ENCODE data around the gene IDI2. TPM values are rescaled to one million over a fixed set of nuclear protein-coding genes. Genes with fewer than 3 reads are reported as not detected.

The IDI2 gene
- polyA plus RNA-seq, 1 donor (not counting 4 experiments of a cell fraction or from before 2014, with no cell fraction given): not detected

- no peak for FAIRE-seq
- Histone ChIP-seq H3K27me3 (ENCODE audit: control insufficient read depth, extremely low read depth, insufficient read depth, low read length) (no peaks in the 10 kb centered on the region), H3K9me1 (ENCODE audit: control insufficient read depth, extremely low read depth, insufficient read depth, low read length) (no peaks in the 10 kb centered on the region), H3K9ac (ENCODE audit: control insufficient read depth, extremely low read depth, insufficient read depth, low read length) (no peak overlapping the region), H3K4me2 (ENCODE audit: control insufficient read depth, extremely low read depth, insufficient read depth, low read depth, low read length) (no peak overlapping the region), H4K20me1 (ENCODE audit: control insufficient read depth, extremely low read depth, insufficient read depth, low read length) (peaks cover 13% of the 10 kb centered on the region), H3K79me2 (ENCODE audit: control insufficient read depth, insufficient read depth, low read length) (peaks cover 78% of the 10 kb centered on the region), H2AFZ (ENCODE audit: control insufficient read depth, low read length) (no peak overlapping the region), H3K36me3 (ENCODE audit: control insufficient read depth in 2 of 2, extremely low read depth in 1 of 2, insufficient read depth in 2 of 2, low read length in 2 of 2) (peaks cover 43 to 77% of the 10 kb centered on the region in 2 experiments), H3K4me1 (ENCODE audit: control insufficient read depth, extremely low read depth, insufficient read depth, low read length) (no peaks in the 10 kb centered on the region), H3K9me3 (ENCODE audit: control insufficient read depth, low read depth, low read length) (no peaks in the 10 kb centered on the region), H3K27ac (ENCODE audit: control insufficient read depth, insufficient read depth, low read length) (no peak overlapping the region), H3K4me3 (ENCODE audit: control insufficient read depth in 2 of 3, extremely low read depth in 1 of 3, insufficient read depth in 2 of 3, low read depth in 1 of 3, low read length in 3 of 3) (no peak overlapping the region)
- no peak for TF ChIP-seq EZH2 (IDR thresholded peaks at IDR 0.05; ENCODE audit: low read length)
- no peak for TF ChIP-seq CTCF (optimal IDR thresholded peaks at IDR 0.05 in 1 of 3, IDR thresholded peaks at IDR 0.05 in 1 of 3, conservative IDR thresholded peaks at IDR 0.05 in 1 of 3; ENCODE audit: extremely low read depth in 1 of 3, insufficient read depth in 2 of 3, low read length in 3 of 3)
- dilution Hi-C loops (cut with MboI; ENCODE audit: extremely low pct_ligation_motif_present, low sequenced_read_pairs): no loop called here
- DNase-seq (ENCODE audit: low read depth, low spot score): no peak
Observed at GRCh38 chr10:997266-998022, 28.2 kb downstream of the IDI2 start.

GRCh38 chr10:996031-996430, 29.6 kb downstream of the IDI2 start:
- Histone ChIP-seq H3K79me2 (ENCODE audit: control insufficient read depth, insufficient read depth, low read length) (peaks cover 76% of the 10 kb centered on the region), H3K4me1 (ENCODE audit: control insufficient read depth, extremely low read depth, insufficient read depth, low read length) (no peaks in the 10 kb centered on the region), H3K4me3 (ENCODE audit: control insufficient read depth in 2 of 3, extremely low read depth in 1 of 3, insufficient read depth in 2 of 3, low read depth in 1 of 3, low read length in 3 of 3) (no peak overlapping the region), H3K27me3 (ENCODE audit: control insufficient read depth, extremely low read depth, insufficient read depth, low read length) (no peaks in the 10 kb centered on the region), H3K9ac (ENCODE audit: control insufficient read depth, extremely low read depth, insufficient read depth, low read length) (no peak overlapping the region), H4K20me1 (ENCODE audit: control insufficient read depth, extremely low read depth, insufficient read depth, low read length) (peaks cover 17% of the 10 kb centered on the region), H3K27ac (ENCODE audit: control insufficient read depth, insufficient read depth, low read length) (no peak overlapping the region), H3K9me1 (ENCODE audit: control insufficient read depth, extremely low read depth, insufficient read depth, low read length) (no peaks in the 10 kb centered on the region), H3K36me3 (ENCODE audit: control insufficient read depth in 2 of 2, extremely low read depth in 1 of 2, insufficient read depth in 2 of 2, low read length in 2 of 2) (peaks cover 38 to 76% of the 10 kb centered on the region in 2 experiments), H3K9me3 (ENCODE audit: control insufficient read depth, low read depth, low read length) (no peaks in the 10 kb centered on the region), H3K4me2 (ENCODE audit: control insufficient read depth, extremely low read depth, insufficient read depth, low read depth, low read length) (no peak overlapping the region), H2AFZ (ENCODE audit: control insufficient read depth, low read length) (no peak overlapping the region)
- FAIRE-seq (no peak), DNase-seq (ENCODE audit: low read depth, low spot score) (no peak)
- TF ChIP-seq EZH2 (IDR thresholded peaks at IDR 0.05; ENCODE audit: low read length) (no peak), CTCF (optimal IDR thresholded peaks at IDR 0.05 in 1 of 3, IDR thresholded peaks at IDR 0.05 in 1 of 3, conservative IDR thresholded peaks at IDR 0.05 in 1 of 3; ENCODE audit: extremely low read depth in 1 of 3, insufficient read depth in 2 of 3, low read length in 3 of 3) (no peak)
- dilution Hi-C loops (cut with MboI; ENCODE audit: extremely low pct_ligation_motif_present, low sequenced_read_pairs): no loop called here
